HG03565 (cell line): ENCODE measurements around the gene LOXHD1.

ENCODE experiments used
- ATAC-seq: cut with Tn5 transposase; IDR thresholded peaks from one replicate; pipeline ENCODE4 v1.9.1; 2021; ENCODE audit warnings: mild to moderate bottlenecking, moderate library complexity; ENCODE audit not compliant: unreplicated experiment

The LOXHD1 gene

GRCh38 chr18:46630160-46630559 is 26.9 kb downstream of the LOXHD1 start:
- ATAC-seq: no peak

GRCh38 chr18:46629361-46629760 is 27.7 kb downstream of the LOXHD1 start:
- no peak for ATAC-seq

GRCh38 chr18:46628206-46628605 is 28.8 kb downstream of the LOXHD1 start:
- no peak for ATAC-seq

GRCh38 chr18:46627136-46627535 is 29.9 kb downstream of the LOXHD1 start:
- ATAC-seq: no peak

GRCh38 chr18:46625069-46625468 is 32.0 kb downstream of the LOXHD1 start:
- ATAC-seq: no peak

- ATAC-seq: no peak
Measured at GRCh38 chr18:46624127-46624526, 32.9 kb downstream of the LOXHD1 start.

GRCh38 chr18:46623541-46623940 is 33.5 kb downstream of the LOXHD1 start:
- no peak for ATAC-seq

GRCh38 chr18:46622999-46623398 is 34.0 kb downstream of the LOXHD1 start:
- no peak for ATAC-seq

GRCh38 chr18:46622451-46622850 is 34.6 kb downstream of the LOXHD1 start:
- ATAC-seq: no peak

GRCh38 chr18:46621871-46622270 is 35.1 kb downstream of the LOXHD1 start:
- ATAC-seq: no peak

- no peak for ATAC-seq
Measured at GRCh38 chr18:46621111-46621766, 35.8 kb downstream of the LOXHD1 start.

- no peak for ATAC-seq
Measured at GRCh38 chr18:46619559-46619958, 37.5 kb downstream of the LOXHD1 start.

GRCh38 chr18:46615720-46616119 is 41.3 kb downstream of the LOXHD1 start:
- ATAC-seq: no peak

- ATAC-seq: no peak
Measured at GRCh38 chr18:46609048-46609447, 48.0 kb downstream of the LOXHD1 start.

- no peak for ATAC-seq
Measured at GRCh38 chr18:46607926-46608325, 49.1 kb downstream of the LOXHD1 start.

GRCh38 chr18:46601141-46601805 is 55.7 kb downstream of the LOXHD1 start:
- ATAC-seq: no peak

GRCh38 chr18:46596119-46596518 is 60.9 kb downstream of the LOXHD1 start:
- no peak for ATAC-seq

- ATAC-seq: no peak
Measured at GRCh38 chr18:46591783-46592391, 65.1 kb downstream of the LOXHD1 start.

- no peak for ATAC-seq
Measured at GRCh38 chr18:46590103-46590502, 66.9 kb downstream of the LOXHD1 start.

- ATAC-seq: no peak
Measured at GRCh38 chr18:46588971-46589660, 67.9 kb downstream of the LOXHD1 start.

GRCh38 chr18:46587600-46587999 is 69.4 kb downstream of the LOXHD1 start:
- ATAC-seq: no peak

GRCh38 chr18:46583711-46584110 is 73.3 kb downstream of the LOXHD1 start:
- no peak for ATAC-seq
